Measurements from ENCODE around the gene EPC1.

DNA sequence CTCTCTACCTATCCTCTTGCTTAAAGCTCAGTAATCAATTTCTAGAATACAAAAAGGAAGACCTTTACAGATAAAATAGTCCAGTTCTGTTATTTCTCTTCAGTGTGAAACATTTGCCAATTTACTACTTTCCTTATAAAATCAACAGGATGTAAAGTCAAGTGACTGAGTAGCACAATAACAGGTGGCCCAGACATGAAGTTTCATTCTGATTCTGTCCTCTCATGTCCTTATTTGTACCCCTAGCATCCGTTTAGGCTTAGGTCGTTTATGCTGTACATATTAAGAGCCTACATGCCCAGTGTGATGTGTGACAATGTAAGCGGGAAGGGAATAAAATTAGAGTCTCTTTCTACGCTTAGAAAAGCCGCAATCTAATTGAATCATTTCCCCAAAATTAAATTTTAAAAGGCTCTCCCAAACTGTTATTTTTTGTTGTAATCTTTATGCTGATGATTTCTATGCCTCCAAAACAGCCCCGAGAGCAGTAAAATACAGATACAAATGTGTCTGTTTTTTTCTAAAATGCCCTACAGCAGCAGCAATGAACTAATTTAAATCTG lies 29.1 kb downstream of the EPC1 start:
- TF ChIP-seq, protein P1, sequence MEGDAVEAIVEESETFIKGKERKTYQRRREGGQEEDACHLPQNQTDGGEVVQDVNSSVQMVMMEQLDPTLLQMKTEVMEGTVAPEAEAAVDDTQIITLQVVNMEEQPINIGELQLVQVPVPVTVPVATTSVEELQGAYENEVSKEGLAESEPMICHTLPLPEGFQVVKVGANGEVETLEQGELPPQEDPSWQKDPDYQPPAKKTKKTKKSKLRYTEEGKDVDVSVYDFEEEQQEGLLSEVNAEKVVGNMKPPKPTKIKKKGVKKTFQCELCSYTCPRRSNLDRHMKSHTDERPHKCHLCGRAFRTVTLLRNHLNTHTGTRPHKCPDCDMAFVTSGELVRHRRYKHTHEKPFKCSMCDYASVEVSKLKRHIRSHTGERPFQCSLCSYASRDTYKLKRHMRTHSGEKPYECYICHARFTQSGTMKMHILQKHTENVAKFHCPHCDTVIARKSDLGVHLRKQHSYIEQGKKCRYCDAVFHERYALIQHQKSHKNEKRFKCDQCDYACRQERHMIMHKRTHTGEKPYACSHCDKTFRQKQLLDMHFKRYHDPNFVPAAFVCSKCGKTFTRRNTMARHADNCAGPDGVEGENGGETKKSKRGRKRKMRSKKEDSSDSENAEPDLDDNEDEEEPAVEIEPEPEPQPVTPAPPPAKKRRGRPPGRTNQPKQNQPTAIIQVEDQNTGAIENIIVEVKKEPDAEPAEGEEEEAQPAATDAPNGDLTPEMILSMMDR (IDR thresholded peaks at IDR 0.05; ENCODE audit: insufficient read depth, low read depth, low read length): no peak
- TF ChIP-seq EZH2 (IDR thresholded peaks at IDR 0.05; ENCODE audit: insufficient read depth, low read length): no peak
